ENCODE measurements around the gene SEPTIN8.

Gene SEPTIN8

GRCh38 chr5:132782101-132782500 lies 5.1 kb upstream of the SEPTIN8 start:
- DNase-seq (ENCODE audit: low read depth in 3 of 3): no peak

DNA sequence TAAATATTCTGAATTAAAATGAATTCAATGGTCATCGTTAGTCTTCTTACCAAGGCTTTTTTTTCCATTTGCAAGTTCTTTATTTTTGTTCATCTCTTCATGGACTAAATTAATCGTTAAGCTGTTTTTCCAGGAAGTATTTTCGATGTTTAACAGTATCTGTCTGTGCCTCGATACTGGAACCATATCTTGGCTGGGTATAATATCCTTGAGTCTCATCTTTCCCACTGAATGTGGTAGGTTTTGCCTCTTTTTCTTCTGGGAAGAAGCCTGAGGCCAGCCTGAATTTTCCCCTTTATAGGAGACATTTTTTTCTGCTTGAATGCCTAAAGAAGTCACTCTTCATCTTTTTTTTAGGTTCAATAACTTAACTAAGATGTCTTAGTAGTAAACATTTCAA lies 4.0 kb upstream of the SEPTIN8 start:
- no peak for DNase-seq (ENCODE audit: low read depth in 3 of 3)

DNA sequence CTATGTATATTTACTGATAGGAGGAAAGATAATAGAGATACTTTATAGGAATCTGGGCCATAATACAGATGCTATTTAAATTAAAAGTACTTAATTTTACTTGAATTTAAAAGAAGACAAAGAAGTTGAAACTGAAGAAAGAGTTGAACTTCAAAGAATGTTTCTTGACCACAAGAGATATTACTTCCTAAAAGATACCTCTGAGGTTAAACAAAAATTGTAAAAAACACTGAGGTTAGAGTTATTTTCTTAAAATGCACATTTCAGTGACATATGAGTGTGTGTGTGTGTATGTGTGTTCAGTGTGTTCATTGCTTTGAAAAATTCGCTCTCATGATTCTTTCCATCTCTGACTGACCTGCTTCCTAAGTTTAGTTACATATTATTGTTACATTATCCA lies 3.5 kb upstream of the SEPTIN8 start:
- DNase-seq (ENCODE audit: low read depth in 3 of 3): no peak

DNA sequence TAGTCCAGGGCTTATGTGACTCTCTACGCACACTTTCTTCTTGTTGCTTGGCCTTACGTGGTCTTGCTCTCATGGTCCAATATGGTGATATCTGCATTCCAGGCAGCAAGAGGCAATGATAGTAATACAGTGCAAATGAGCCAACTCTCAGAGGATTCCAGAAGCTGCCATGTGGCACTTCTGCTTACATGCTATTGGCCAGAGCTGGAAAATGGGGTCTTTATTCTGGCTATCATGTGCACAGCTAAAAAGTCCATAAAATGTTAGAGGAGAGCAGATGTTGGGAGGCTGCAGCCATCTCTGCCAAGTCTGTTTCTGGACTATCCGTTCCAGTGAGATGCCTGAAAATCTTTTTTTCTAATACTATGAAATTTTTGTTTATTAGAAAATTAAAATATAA lies 2.9 kb upstream of the SEPTIN8 start:
- no peak for DNase-seq (ENCODE audit: low read depth in 3 of 3)

DNA sequence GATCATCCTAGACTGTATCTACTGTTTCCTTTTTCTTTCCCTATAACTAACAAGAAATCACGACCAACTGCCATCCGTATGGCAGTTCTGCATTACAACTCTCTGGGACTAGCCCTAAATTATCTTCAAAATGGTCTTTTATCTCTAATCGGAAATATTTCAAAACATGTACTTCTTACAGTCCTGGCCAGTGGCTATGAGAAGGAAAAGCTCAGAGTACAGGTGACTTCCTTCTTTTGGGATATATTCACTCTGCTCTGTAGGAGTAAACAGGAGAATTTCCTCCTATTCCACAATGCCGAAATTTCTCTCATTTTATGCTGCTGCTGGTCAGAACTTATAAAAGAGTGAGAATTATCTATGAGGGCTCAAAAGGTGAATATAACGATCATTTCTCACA lies 1.8 kb upstream of the SEPTIN8 start:
- DNase-seq (ENCODE audit: low read depth in 3 of 3): no peak

- DNase-seq (ENCODE audit: low read depth in 3 of 3): no peak
Measured at GRCh38 chr5:132778129-132778528, 1.1 kb upstream of the SEPTIN8 start.

- DNase-seq (ENCODE audit: low read depth in 3 of 3): no peak
Measured at GRCh38 chr5:132776938-132777208, 166 bp downstream of the SEPTIN8 start.

DNA sequence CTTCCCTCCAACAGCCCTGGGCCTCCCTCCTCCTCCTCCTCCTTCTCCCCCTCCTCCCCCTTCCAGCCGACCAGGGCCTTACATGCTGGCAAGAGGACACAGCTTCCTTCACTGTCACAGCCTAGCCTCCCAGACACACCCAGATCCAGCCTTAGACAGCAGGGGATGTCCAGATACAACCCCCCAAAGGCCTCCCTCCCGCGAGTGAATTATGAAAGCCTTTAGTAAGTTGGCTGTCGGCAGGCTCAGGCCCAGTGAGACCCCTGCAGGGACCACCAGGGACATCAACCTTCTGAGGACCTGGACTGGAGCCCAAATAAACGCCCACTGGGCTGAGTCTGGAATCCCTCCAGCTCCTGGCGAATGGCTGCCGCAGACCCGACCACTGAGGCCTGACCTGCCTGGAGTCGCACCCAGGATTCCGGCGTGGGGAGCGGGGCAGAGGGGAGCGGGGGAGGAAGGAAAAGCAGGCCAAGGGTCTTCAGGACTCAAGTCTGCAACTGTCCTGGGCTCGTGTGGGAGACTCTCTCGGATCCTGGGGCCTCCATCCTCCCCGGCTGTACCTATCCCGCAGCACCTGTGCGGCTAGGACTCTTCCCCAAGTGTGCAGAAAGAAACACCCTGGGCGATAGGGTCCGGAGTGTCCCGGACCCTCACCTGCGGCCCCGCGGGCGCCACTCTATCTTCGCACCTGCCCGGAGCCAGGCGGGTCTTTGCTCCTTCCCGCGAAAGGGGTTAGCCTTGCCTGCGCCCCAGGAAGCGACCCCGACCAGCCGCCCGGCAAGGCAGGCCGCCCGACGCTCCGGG lies 705 bp downstream of the SEPTIN8 start:
- DNase-seq (ENCODE audit: low read depth in 3 of 3): no peak

- no peak for DNase-seq (ENCODE audit: low read depth in 3 of 3)
Measured at GRCh38 chr5:132775476-132775961, 1.5 kb downstream of the SEPTIN8 start.

DNA sequence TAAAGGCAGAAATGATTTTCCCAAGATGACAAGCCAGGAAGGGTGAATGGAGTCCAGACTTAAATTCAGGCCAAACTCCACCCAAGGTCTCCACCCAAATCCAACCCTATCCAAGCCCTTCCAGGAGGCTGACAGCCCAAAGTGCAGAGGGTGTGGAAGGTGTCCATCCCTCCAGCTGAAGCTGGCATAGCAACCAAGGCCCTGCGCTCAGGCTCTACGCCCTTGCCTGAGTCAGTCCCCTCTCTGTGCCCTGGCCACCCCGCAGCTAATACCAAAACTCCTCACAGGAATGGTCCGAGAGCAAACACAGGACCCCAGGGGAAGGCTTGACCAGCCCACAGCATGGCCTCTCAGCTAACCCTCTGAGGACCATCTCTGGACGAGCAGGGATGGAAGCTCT lies 2.1 kb downstream of the SEPTIN8 start:
- no peak for DNase-seq (ENCODE audit: low read depth in 3 of 3)

DNA sequence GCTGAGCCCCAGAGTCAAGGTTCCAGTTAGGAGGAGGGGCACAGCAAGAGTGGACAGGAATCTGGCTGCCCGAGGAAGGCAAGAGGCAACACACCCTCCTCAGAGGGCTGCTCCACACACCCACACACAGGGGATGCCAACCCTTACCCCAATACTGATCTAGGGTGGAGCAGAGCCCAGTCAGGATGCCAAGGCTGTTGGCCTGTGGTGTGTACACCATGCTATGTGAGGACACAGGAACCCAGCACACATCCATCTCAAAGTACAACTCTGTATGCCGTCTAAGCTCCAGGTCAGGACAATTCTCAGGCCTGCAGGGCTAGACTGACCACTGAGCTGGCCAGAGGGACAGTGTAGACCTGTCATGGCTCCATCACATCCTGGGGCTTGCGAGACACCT lies 2.6 kb downstream of the SEPTIN8 start:
- DNase-seq (ENCODE audit: low read depth in 3 of 3): no peak

- no peak for DNase-seq (ENCODE audit: low read depth in 3 of 3)
Measured at GRCh38 chr5:132773601-132774355, 3.3 kb downstream of the SEPTIN8 start.

DNA sequence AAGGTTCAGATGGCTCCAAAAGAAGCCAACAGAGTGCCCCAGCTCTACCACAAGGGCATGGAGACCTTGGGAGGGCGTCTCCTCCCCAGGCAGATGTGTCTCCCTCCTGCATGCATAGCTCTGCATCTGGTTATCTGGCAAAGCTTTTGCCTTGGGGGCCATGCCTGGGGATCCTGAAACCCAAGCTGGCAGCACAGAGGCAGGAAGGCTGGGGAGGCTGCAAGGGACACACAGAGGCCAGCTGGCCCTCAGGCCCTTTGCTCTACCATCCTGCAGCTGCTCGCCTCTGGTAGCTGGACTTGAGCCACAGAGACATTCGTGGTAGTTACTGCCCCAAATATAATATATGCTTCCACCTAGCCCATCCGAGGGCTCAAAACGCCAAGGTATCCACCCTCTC lies 3.9 kb downstream of the SEPTIN8 start:
- no peak for DNase-seq (ENCODE audit: low read depth in 3 of 3)

DNA sequence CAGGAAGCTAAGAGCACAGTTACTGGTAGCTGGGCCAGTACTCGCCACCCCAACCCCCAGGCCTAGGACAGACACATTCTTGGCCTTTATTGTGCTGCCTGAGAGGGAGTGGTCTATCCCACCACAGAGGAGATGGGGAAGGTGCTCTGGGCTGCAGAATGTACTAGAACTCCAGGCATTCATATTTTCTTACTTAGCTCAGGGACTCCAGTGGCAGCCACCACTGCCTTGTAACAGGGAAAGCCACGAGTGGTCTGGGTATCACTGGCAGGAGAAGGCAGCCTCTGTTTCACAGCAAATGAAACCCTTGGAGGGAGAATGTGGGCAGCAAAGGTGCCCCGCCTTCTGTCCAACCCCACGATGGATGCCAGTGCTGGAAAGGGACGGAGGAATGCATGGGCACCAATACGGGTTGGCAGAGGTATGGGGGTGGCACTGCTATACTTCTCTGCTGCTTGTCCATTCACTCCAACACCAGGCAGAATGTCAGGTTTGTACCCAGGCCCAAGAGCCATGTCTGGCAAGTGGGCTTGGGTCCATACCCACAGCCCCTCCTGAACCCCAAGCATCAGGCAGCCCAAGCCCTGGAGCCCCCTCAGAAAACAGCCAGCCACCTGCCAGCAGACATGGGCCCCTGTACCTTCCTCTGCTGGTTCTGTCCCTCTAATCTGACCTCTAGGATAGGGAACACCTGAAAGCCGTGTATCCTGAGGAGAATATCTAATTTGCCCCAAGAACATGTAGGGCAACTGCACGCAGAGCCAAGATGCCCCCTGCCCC lies 4.6 kb downstream of the SEPTIN8 start:
- no peak for DNase-seq (ENCODE audit: low read depth in 3 of 3)

DNA sequence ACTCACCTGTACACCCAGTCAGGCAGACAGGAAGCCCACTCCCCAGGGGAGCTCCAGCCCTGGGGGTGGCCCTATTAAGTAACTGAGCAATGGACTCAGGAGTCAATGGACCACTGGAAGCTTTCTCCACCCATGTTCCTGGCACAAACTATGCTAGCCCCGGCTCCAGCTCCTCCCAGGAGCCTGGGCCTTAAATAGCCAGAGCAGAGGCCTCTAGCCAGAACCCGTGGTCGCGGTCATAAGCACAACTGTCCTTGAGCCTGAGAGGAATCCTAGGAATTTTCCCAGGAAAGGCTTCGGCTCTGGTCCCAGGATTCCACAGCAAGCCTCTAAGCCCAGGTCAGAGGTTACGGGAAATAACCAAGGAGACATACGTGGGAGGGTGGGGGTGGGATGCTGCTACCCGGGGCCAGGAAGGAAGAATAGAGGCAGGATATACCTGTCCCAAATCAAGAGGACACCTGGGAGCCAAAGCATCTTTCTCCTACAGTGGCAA lies 5.5 kb downstream of the SEPTIN8 start:
- no peak for DNase-seq (ENCODE audit: low read depth in 3 of 3)

GRCh38 chr5:132770476-132771159 lies 6.4 kb downstream of the SEPTIN8 start:
- DNase-seq (ENCODE audit: low read depth in 3 of 3): no peak

DNA sequence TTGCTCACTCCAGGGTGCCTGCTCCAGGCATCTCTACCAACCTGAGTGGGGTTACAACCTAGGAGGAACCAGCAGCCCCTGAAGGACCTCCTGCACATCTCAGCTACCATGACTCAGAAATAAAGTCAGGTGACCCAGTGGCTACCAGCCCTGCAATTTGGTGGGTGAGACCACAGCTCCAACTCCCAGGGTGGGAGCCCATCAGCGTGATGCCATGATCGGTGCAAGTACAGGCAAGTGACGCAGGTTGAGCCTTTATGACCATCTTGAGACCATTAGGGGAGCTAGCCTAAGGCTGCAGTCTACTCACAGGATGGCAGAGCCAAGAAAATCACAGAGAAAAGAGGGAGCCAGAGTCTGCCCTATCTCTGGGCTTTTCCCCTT lies 8.6 kb downstream of the SEPTIN8 start:
- DNase-seq (ENCODE audit: low read depth in 3 of 3): no peak

- no peak for DNase-seq (ENCODE audit: low read depth in 3 of 3)
Measured at GRCh38 chr5:132767150-132767549, 9.9 kb downstream of the SEPTIN8 start.

DNA sequence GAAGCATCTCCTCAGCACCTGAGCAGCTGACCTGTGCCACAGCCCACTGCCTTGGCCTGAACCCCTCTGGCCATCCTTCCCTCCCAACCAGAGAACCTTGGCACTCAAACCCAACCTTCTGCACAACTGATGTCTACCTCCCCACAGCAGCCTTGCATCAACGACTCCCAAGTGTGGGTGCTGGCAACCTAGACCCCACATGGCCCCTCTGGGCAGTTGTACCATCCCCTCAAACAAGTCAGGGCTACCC lies 10.3 kb downstream of the SEPTIN8 start:
- no peak for DNase-seq (ENCODE audit: low read depth in 3 of 3)

- DNase-seq (ENCODE audit: low read depth in 3 of 3): no peak
Measured at GRCh38 chr5:132766020-132766805, 10.8 kb downstream of the SEPTIN8 start.

GRCh38 chr5:132765311-132766019 lies 11.6 kb downstream of the SEPTIN8 start:
- DNase-seq (ENCODE audit: low read depth in 3 of 3): no peak
